GM12801 (cell line): ENCODE results near the gene CORO1C.

Experiments
- CTCF ChIP-seq: IDR thresholded peaks from one replicate; pipeline ENCODE4 v1.5.1; 2011; ENCODE audit warnings: control low read depth; ENCODE audit not compliant: insufficient read length; ENCODE audit errors: extremely low read depth

CORO1C gene

DNA sequence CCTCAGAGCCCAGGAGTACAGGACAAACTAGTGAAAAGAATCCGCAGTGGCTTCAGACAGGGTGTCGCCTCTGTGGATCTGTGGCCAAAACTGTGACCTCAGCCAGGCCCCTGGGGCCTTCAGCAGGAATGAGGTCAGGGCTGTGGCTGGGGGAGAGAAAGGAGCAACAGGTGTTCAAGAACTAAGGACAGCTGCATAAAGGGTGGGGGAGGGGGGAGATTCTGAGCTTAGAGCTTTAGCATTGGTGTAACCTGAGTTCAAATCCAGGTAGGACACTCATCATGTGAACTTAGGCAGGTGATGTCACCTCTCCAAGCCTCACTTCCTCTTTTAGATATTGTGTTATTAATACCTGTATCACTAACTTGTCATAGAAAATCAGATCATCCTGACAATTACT lies 40.9 kb upstream of the CORO1C start:
- no peak for TF ChIP-seq CTCF

DNA sequence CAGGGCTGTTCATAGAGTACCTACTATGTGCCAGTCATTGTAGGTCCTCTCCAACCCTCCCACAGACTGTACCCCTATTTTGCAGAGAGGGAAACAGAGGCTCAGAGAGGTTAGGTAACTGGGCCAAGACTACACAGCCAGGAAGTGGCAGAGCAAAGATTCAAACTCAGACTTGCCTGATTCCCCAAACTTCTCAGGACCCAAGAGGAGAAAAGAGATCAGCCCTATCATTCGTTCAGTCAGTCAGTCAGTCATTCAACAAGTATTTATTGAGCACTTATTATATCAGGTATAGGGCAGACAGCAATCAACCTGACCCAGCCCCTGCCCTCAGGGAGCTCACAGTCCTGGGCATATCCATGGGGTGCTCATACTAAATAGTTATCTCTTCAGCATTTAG lies 39.6 kb upstream of the CORO1C start:
- TF ChIP-seq CTCF, result no peak

- TF ChIP-seq CTCF, result no peak
Observed at GRCh38 chr12:108770269-108770829, 39.0 kb upstream of the CORO1C start.

- TF ChIP-seq CTCF, result no peak
Observed at GRCh38 chr12:108768591-108769500, 37.5 kb upstream of the CORO1C start.

DNA sequence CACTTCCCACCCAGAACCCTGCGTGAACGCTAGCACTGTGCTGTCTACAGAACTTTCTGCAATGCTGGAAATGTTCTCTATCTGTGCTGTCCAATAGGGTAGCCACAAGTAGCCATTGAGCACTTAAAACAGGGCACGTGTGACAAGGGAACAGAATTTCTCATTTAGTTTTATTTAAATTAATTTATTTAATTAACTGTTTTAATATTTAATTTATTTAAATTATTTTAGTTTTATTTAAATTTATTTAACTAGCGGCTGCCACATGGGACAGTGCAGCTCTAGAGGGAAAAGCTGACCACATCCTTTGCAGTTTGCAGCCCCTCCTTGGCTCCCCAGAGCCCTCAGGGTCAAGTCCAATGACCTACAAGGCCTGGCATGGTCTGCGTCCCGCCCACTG lies 35.0 kb upstream of the CORO1C start:
- TF ChIP-seq CTCF, result no peak

DNA sequence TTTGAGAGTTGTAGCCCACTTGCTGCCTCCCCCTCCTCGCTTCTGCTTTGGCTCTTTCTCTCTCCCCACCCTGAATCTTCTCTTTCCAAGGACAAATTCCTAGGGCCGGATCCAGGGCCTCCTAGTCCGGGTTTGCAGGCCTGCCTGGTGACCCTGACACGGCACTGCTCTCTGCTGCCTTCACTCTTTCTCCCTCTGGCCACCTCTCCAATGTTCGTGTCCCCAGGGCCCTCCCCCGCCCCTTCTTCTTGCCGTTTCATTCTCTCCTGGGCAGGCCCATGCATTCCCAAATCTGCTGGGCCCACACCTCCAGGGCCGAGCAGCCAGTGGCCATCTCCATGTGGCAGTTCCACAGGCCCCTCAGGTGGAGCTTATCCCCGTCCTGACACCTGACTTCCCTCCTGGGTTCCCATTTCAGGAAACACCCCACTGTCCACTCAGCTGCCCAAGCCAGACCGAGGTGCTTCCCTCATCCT lies 34.0 kb upstream of the CORO1C start:
- no peak for TF ChIP-seq CTCF

DNA sequence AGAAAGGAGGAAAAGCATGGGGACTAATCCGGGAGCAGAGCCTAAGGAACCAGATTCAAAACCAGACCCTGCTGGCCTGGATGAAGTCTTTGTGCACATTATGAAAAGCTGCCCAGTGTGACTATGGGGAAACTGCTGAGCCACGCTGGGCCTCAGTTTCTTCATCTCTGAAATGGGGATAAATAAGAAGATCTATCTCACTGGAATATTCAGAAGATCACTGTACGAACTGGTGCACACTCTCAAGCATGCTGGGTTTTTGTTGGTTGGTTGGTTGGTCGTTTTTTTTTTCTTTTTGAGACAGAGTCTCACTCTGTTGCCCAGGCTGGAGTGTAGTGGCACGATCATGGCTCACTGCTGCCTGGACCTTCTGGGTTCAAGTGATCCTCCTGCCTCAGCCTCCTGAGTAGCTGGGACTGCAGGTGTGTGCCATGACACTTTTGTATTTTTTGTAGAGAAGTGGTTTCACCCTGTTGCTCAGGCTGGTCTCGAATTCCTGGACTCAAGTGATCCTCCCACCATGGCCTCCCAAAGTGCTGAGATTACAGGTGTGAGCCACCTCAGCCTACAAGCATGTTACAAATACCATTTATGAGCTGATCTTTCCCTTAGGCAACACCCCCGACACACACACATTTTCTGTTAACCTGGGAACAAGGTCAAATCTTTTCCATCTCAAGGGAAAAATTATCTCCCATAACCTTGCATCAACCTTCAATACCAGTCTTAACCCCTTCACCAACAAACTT lies 33.4 kb upstream of the CORO1C start:
- no peak for TF ChIP-seq CTCF
